Globus pallidus (tissue), 1 donor: Measurements from ENCODE around the gene ALDOA.
A peak's percentile ranks its signal among the peaks of the same experiment; 100 is the strongest.

Experiments used
- DNase-seq: peaks from one replicate; pipeline ENCODE4 v3.0.0-alpha.2; 2015; ENCODE audit warnings: low spot score

The ALDOA gene

DNA sequence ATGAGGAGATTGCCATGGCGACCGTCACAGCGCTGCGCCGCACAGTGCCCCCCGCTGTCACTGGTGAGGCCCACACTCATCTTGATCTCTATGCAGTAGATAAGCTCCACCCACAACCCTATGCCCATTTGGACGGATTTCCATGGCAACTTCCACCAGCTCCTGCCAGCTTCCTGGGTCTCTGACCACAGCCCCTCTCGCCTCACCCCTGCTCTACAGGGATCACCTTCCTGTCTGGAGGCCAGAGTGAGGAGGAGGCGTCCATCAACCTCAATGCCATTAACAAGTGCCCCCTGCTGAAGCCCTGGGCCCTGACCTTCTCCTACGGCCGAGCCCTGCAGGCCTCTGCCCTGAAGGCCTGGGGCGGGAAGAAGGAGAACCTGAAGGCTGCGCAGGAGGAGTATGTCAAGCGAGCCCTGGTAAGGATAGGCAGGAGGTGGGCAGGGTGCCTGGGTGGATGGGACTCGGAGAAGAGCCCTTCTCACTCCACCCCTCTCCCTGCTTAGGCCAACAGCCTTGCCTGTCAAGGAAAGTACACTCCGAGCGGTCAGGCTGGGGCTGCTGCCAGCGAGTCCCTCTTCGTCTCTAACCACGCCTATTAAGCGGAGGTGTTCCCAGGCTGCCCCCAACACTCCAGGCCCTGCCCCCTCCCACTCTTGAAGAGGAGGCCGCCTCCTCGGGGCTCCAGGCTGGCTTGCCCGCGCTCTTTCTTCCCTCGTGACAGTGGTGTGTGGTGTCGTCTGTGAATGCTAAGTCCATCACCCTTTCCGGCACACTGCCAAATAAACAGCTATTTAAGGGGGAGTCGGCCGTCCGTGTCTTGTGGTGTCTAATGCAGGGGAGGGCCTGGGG is 4.3 kb downstream of the ALDOA start:
- no peak for DNase-seq

DNA sequence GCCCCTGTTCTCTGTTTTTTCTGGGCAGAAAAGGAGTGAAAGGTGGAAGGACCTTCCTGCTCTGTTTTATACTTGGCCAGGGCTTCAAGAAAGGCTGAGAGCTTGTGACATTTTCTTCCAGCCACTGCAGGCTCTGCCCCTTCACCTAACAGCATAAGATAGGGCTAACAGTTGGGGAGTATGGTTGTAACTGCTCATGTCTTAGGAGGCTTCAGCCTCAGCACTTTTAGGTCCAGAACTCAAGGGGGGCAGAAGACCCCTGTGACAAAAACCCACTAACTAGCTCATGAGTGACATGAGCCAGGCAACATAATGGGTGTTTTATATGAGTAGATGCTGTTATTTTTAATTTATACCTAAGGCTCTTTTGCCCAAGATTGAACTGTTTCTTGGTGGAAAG is 4.9 kb downstream of the ALDOA start:
- DNase-seq, result no peak

DNA sequence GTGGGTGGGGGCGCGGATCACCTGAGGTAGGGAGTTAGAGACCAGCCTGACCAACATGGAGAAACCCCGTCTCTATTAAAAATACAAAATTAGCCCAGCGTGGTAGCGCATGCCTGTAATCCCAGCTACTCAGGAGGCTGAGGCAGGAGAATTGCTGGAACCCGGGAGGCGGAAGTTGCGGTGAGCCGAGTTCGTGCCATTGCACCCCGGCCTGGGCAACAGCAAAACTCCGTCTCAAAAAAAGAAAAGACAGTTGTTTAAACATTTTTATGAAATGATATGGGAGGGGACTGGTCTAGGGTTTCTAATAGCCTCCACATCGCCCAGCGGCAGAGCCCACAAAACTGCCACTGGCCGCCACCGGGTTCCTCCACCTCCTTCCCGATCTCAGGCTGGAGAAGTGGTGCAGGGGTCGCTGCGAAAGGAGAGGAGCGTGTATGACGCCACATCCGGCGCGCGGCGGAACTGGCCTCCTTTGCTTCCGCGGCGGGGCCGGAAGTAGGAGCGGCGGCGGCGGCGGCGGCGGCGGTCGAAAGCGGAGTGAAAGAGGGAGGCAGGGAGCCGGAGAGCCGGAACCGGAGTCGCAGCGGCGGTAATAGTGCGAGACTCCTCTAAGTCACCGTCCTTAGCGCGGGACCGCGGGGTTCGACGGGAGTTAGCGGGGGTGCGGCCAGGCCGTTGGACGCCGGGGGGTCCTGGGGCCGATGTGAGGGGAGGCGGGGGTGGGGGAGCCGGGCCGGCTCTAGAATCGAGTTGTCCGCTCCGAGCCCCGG is 10.1 kb downstream of the ALDOA start, which contains the start of gene PPP4C:
Gene PPP4C, plus strand, starts transcription at position 492 of the 773 bp plus-strand sequence. CDS start 384 bp downstream, outside the sequence.
- DNase-seq, result peak; percentile 83

DNA sequence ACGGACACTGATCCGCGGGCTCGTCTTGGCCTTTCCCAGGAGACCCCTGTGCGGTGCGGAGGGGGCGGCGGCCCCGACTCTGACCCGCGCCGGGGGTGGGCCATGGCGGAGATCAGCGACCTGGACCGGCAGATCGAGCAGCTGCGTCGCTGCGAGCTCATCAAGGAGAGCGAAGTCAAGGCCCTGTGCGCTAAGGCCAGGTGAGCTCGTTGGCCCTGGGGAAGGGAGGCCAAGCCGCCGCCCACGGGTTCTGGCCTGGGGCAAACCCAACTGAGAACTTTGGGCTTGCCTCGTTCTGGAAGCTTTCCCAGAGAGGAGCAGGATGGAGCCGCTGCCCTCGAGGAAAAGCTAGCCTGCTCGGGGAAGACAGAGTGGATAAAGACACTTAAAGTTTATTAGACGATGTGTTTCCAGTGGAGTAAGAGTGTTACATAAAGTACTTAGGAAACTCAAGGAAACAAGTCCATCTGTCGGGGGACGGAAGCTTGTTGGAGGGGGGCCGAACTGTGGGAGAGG is 10.8 kb downstream of the ALDOA start:
- no peak for DNase-seq

DNA sequence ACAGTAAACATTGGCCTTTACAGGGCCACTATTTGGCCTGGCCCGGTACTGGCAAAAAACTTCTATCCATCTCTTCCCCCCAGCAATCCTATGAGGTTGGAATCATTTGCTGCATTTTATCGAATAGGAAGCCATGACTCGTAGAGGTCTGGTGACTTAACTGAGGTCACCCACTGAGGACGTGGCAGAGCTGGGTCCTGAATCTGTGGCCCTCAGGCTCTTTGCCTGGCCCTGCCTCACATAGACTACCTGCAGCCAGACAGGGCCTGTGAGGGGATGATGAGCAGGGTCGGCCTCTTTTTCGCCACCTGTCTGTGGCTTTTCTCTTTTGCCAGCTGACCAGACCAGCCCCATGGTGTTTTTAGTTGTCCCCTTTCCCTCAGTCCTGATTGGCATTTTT is 12.1 kb downstream of the ALDOA start:
- DNase-seq, result no peak

DNA sequence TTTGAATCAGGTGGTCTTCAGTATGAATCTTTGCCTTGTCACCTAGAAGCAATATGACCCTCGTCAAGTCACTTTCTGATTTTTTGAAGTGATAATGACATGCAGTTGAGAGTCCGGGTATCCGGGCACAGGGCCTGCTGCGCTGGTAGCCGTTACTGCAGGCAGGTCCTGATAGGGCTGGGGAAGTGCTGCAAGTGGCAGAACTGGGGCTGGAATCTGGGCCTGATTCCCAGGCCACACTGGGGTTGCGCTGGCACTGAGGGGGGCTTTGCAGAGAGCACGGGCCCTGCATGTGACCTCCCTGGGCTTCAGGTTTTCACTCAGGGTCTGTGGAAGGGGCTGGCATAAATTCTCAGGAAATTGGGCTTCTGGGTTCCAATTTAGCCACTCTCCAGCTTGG is 13.2 kb downstream of the ALDOA start:
- DNase-seq, result no peak

DNA sequence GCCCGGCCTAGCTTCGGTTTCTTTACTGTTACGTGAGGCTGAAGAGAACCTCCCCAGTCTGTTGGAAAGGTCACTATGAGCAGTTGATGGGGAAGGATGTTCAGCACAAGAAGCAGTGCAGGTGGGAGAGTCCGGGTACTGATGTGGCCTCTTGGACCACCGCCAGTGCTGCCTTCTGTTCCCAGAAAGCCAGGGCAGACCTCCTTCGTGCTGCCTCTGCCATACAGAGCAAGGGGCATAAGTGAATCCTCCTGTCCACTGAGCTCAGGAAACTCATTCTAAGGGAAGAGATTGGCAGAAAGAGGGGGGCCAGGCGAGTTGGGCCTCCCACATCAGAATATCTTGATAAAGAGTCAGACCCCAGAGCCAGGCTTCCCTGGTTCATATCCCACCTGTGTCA is 13.9 kb downstream of the ALDOA start:
- no peak for DNase-seq

DNA sequence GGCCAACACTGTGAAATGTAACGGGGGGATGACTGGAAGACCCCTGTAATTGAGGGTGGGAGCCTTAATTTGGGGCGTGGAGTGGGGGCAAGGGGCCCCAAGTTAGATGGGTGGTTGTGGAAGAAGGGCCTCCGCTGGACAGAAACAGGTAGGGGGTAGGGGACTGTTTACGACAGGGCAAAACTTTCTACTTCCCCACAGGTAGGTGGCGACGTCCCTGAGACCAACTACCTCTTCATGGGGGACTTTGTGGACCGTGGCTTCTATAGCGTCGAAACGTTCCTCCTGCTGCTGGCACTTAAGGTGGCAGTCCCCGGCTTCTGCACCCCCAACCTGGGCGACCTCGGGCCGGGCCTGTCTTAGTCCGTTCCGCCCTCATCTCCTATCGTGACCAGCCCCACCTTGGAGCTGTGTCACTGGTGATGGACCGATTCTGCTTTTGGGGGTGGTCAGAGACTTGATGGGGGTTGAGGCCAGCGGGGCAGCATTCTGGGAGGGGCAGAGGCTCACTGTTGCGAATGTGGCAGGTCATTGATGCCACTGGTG is 17.1 kb downstream of the ALDOA start:
- no peak for DNase-seq

DNA sequence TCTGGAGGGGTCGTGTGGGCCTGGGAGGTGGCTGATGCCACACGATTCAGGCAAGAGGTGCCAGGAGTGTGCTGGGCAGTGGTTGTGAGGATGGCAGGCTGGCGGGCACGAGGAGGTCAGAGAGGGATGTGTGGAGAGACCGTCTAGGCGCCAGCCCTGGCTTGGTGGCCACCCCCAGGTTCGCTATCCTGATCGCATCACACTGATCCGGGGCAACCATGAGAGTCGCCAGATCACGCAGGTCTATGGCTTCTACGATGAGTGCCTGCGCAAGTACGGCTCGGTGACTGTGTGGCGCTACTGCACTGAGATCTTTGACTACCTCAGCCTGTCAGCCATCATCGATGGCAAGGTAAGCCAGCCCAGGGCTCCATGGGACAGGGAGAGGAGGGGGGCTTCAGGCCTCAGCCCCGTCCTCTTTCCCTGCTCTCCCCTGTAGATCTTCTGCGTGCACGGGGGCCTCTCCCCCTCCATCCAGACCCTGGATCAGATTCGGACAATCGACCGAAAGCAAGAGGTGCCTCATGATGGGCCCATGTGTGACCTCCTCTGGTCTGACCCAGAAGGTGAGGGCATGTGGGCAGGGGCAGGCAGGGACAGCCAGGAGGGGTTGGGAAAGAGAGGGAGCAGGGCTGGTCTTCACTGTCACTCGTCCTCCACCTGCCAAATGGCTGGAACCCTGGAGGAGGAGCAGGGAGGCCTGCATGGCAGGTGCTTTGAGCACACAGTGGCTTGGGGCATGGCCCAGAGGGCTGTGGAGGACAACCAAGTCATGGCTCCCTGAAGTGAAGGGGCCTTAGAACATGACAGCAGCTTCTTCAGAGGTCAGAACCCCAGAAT is 17.9 kb downstream of the ALDOA start:
- DNase-seq, result no peak

DNA sequence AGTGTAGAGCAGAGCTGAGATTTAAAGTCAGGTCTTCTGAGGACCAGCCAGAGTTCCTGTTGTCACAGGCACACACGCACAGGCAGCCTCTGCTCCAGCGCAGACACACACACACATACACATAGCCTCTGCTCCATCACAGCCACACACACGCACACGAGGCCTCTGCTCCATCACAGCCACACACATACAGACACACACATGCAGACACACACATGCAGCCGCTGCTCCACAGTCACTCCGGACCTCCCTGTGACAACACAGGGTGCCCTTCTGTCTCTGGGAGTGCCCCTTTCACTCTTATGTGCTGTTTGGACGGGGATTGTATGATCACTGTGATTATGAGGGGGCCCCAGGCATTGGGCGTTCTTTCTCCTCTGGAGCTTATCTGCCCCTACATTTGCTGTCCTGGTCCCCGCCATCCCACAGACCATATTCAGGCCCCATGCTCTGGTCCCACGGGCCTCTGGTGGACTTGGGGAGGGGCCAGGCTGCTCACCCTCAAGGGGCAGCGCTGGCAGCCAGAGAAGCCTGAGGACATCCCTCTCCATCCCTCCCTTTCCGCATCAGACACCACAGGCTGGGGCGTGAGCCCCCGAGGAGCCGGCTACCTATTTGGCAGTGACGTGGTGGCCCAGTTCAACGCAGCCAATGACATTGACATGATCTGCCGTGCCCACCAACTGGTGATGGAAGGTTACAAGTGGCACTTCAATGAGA is 18.7 kb downstream of the ALDOA start:
- no peak for DNase-seq

DNA sequence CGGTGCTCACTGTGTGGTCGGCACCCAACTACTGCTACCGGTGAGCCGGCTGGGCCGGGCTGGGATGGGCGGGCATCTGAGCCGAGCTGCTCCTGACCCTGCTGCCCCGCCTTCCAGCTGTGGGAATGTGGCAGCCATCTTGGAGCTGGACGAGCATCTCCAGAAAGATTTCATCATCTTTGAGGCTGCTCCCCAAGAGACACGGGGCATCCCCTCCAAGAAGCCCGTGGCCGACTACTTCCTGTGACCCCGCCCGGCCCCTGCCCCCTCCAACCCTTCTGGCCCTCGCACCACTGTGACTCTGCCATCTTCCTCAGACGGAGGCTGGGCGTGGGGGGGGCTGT is 19.2 kb downstream of the ALDOA start:
- DNase-seq, result no peak

DNA sequence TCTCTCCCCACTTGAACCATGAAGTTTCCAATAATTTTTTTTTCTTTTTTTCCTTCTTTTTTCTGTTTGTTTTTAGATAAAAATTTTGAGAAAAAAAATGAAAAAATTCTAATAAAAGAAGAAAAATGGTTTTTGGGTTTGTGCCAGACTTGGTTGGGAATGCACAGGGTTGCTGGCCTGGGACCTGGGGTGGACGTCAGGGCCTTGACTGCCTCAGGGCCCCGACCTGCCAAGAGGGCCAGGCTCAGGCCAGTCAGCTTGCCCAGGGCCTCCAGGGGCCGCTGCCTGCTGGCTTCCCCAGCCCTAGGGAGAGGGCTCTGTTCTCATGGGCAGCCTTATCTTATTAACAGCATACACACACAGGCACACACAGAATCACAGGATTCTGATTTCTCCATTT is 19.7 kb downstream of the ALDOA start:
- DNase-seq, result no peak

DNA sequence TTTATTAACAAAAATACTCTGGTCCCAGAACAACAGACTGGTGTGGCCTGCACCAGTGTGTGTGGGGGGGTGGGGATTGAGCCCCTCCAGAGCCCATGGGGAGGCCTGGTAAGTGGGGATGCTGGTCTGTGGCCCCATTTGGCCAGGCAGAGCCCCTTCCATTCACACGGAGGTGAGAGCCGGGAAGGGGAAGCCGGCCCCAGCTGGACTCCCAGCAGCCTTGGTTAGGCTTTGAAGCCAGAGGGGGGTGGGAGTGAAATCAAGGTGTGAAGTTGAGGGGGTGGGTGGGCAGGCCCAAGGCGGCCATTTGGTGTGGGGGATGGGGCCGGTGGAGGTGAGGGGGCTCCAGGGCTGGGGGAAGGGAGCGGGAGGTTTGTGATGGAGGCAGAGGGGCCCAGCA is 20.3 kb downstream of the ALDOA start:
- no peak for DNase-seq

DNA sequence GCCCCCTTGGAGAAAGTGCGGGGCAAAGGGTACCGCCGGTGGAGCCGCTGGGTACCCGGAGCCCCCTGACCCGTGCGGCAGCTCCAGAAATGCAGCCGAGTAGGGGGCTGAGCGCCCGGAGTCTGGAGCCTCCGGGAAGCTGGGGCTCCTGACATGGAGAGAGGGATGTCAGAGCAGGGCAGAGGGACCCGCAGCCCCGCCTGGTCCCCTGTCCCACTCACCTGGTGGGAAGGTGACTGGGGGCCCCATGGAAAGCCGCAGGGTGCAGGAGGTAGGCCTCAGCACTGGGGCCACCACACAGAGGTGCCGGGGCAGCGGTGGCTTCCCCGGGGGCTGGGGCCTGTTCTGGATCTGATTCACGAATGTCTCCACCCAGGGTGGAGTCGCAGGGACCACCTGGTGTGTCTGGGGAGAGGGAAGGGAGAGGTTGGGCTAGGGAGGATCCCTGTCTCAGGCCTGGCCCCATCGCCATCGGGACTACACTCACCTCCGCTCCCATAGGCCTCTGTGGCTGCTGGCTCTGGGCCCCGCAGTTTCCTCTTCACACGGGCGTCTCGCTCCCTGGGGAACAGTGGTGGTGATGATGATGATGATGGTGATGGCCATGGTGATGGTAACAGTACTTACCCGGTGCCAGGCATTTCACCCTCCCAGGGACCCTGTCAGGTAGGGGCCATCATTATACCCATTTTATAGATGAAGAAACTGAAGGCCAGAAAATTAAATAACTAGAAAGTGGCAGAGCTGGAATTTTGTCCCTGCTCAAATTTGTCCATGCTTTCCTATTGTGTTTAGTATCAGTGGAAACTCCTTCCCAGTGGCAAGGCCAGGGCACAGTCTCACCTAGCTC is 21.0 kb downstream of the ALDOA start:
- DNase-seq, result no peak

DNA sequence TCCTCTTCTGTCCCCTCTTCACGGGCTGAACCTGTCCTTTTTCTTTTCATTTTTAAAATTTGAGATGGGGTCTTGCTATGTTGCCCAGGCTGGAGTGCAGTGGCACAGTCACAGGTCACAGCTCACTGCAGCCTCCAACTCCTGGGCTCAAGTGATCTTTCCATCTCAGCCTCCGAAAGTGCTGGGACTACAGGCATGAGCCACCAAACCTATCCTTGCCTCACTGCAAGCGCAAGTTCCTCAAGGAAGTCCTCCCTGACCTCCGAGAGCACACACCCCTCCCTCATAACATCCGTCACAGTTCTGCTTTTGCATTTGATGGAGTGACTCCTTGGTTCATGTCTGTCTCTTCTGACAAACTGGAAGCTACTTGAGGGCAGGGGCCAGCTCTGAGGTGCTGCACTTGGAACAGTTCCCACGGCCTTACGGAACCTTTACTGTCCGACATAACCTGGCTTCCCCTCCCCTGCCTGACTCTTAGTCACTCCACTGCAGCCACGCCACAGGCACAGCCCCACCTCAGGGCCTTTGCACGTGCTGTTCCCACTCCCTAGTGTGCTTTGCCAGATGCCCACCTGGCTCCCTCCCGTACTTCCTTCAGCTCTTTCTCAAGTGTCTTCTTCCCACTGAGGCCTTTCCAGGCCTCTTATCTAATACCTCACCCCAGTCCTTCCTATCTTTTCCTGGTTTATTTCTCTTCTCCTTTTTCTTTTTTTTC is 21.8 kb downstream of the ALDOA start:
- no peak for DNase-seq

DNA sequence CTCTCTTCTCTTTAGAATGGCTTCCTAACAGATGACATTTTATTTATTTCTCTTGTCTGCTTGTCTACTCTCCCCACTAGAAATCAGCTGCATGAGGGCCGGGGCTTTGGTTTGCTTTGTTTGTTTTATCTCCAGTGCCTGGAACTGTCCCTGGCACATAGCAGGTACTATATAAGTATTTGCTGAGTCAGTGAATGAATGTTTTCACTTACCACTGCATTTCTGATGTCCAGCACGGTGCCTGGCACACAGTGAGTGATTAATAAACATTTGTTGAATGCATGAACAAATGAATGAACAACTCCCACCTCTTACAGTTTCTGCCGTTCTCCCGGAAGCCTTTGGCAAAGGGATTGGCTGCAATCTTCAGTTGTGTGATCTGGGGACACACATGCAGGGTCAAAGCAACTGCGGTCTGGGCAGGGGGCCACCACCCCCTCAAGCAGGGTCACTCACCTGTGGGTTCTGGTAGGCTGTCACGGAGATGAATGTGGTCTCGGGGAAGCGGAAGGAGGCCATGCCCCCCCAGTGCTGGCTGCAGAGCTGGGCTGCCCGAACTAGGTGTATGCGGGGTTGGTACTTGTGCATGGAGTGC is 22.8 kb downstream of the ALDOA start:
- DNase-seq, result no peak

DNA sequence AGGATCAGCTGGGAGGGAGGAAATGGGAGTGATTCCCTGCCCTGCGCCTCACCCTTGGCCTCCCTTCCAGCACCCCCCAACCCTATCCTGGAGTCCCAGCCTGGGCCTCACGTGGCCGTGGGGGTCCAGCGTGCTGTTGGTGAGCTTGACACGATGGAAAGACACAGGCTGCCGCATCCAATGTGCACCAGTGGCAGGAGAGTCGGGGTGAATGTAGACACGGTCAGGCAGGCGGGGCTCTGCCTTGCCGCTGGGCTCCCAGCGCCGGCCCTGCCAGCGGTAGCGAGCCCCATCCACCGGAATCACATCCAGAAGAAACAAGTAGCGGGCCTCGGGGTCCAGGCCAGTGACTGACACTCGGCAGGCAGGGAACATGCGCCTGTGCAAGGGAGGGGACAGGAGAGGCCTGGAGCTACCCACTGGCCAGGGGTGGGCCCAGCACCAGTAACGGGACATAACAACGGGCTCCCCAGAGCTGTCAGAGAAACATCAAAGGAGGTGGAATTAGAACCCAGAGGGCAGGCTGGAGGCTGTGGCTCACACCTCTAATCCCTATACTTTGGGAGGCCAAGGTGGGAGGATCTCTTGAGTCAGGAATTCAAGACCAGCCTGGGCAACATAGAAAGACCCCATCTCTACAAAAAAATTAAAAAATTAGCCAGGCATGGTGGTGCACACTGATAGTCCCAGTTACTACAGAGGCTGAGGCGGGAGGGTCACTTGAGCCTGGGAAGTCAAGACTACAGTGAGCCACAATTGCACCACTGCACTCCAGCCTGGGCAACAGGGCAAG is 23.5 kb downstream of the ALDOA start:
- no peak for DNase-seq

DNA sequence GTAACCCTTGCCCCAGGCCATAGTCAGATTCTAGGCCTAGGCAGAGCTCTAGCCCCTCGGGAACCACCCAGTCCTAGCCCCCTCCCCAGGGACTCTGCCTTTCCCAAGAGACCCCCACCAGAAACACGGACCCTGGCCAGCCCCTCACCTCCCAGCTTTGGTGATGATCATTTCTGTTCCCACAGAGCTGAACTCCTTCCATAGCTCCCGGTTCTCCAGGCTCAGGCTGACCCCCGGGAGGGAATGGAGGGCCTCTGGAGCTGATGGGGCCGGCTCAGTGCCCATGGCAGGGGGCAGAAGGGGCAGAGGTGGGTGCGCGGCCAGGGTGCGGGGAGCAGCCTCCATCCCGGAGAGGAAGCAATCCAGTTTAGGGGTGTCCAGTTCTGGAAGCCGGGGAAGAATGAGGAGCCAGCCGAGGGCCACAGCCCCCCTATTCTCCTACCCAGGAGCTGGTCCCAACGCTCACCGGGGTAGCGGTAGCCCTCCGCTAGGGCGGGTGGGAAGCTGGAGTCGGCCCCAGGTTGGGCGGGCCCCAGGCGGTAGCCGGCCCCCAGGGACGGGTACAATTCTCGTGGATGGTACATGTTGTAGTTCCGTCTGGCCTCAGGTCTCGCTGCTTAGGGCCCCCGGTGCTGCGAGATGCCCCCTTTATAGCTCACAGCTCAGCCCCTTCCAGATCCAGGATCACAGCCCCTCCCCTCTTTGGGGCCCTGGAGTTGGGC is 25.2 kb downstream of the ALDOA start:
- no peak for DNase-seq
